PC-3 (cell line): ENCODE measurements around the gene UBE2D2. TPM values are rescaled to one million over a fixed set of nuclear protein-coding genes. Genes with fewer than 3 reads are reported as not detected.

ENCODE experiments used
- ATAC-seq: fragments of 200-7000 bp; cut with Tn5 transposase; 2 replicates; pipeline ENCODE4 v1.9.1; 2020; ENCODE audit warnings: mild to moderate bottlenecking, moderate library complexity
- BruUV-seq: library from RNA; stranded (reverse); fragments of 400-500 nt; replicated peaks from 2 replicates; lab custom pipeline; 2021; lab: Mats Ljungman, UMichigan
- CTCF ChIA-PET: fragments of 300-600 bp; sonication (Branson Sonifier 250); formaldehyde crosslinking; loops from one replicate; lab custom pipeline; 2022; ENCODE audit warnings: antibody characterized with exemption; lab: Charles Lee
- POLR2A ChIA-PET: fragments of 300-600 bp; sonication (Branson Sonifier 250); formaldehyde crosslinking; loops from one replicate; lab custom pipeline; 2022; ENCODE audit warnings: antibody characterized with exemption; ENCODE audit not compliant: unreplicated experiment; lab: Charles Lee
- DNase-seq: peaks from one replicate; pipeline ENCODE4 v3.0.0-alpha.2; 2015
- H2AFZ ChIP-seq: fragments of 300-600 bp; sonication (generic); 2 replicates; pipeline ENCODE4 v1.6.0; 2016; ENCODE audit warnings: antibody characterized with exemption, low read length
- H3F3A ChIP-seq: fragments of 300-600 bp; sonication (generic); one replicate; pipeline ENCODE4 v1.6.0; 2017; ENCODE audit warnings: antibody characterized with exemption, low read length, control low read depth, mild to moderate bottlenecking; ENCODE audit not compliant: unreplicated experiment
- H3K27ac ChIP-seq: fragments of 300-600 bp; sonication (generic); 2 replicates; pipeline ENCODE4 v1.5.1; 2016; ENCODE audit warnings: mild to moderate bottlenecking, low read length
- H3K27me3 ChIP-seq: fragments of 300-600 bp; sonication (generic); 2 replicates; pipeline ENCODE4 v1.6.1; 2016; ENCODE audit warnings: low read length, mixed read lengths
- H3K36me3 ChIP-seq: fragments of 300-600 bp; sonication (generic); 2 replicates; pipeline ENCODE4 v1.6.1; 2016; ENCODE audit warnings: low read depth, mixed run types, low read length, mixed read lengths
- H3K4me1 ChIP-seq: fragments of 300-600 bp; sonication (generic); 2 replicates; pipeline ENCODE4 v1.5.1; 2016; ENCODE audit warnings: low read length; ENCODE audit not compliant: insufficient read depth
- H3K4me2 ChIP-seq: fragments of 300-600 bp; sonication (generic); 2 replicates; pipeline ENCODE4 v1.6.0; 2016; ENCODE audit warnings: low read length
- H3K4me3 ChIP-seq: fragments of 300-600 bp; sonication (generic); 2 replicates; pipeline ENCODE4 v1.5.1; 2016; ENCODE audit warnings: mild to moderate bottlenecking, low read length, mixed read lengths
- H3K79me2 ChIP-seq: fragments of 300-600 bp; sonication (generic); 2 replicates; pipeline ENCODE4 v1.6.1; 2017; ENCODE audit warnings: low read length, mixed read lengths
- H3K9ac ChIP-seq: fragments of 300-600 bp; sonication (generic); 2 replicates; pipeline ENCODE4 v1.6.0; 2016; ENCODE audit warnings: mild to moderate bottlenecking, low read length
- H3K9me2 ChIP-seq: fragments of 300-600 bp; sonication (generic); replicated peaks from 2 replicates; pipeline ENCODE4 v1.6.1; 2016; ENCODE audit warnings: mixed run types, low read length, mixed read lengths
- H3K9me3 ChIP-seq: fragments of 300-600 bp; sonication (generic); 2 replicates; pipeline ENCODE4 v1.6.1; 2016; ENCODE audit warnings: low read length, mixed read lengths
- H4K20me1 ChIP-seq: fragments of 300-600 bp; sonication (generic); 2 replicates; pipeline ENCODE4 v1.6.1; 2016; ENCODE audit warnings: low read length, mixed read lengths
- EZH2 ChIP-seq: fragments of 300-600 bp; sonication (generic); IDR thresholded peaks from one replicate; pipeline ENCODE4 v1.6.1; 2017; ENCODE audit warnings: antibody characterized with exemption, mild to moderate bottlenecking, low read length; ENCODE audit not compliant: unreplicated experiment
- EZH2phosphoT487 ChIP-seq: fragments of 300-600 bp; sonication (generic); IDR thresholded peaks from 2 replicates; pipeline ENCODE4 v1.6.1; 2018; ENCODE audit warnings: mild to moderate bottlenecking, antibody characterized with exemption, low read length, borderline replicate concordance
- intact Hi-C: fragments of 100-400 bp; cut with micrococcal nuclease; formaldehyde crosslinking; loops from 2 replicates; pipeline ENCODE4 v1.9.0; 2023
- total RNA-seq: library from RNA; depleted of rRNA; stranded (reverse); fragments of >200 nt; gene quantifications from 2 replicates; pipeline ENCODE4 v1.2.3, GENCODE V29; 2014
- TF ChIP-seq, protein P1 (sequence below): fragments of 300-600 bp; sonication (generic); conservative IDR thresholded peaks from 2 replicates; pipeline ENCODE4 v1.5.1; 2017; ENCODE audit warnings: antibody characterized with exemption, low read depth, mild to moderate bottlenecking, low read length

The UBE2D2 gene
- total RNA-seq, 1 experiment from 2014 or later: 98.7 TPM

DNA sequence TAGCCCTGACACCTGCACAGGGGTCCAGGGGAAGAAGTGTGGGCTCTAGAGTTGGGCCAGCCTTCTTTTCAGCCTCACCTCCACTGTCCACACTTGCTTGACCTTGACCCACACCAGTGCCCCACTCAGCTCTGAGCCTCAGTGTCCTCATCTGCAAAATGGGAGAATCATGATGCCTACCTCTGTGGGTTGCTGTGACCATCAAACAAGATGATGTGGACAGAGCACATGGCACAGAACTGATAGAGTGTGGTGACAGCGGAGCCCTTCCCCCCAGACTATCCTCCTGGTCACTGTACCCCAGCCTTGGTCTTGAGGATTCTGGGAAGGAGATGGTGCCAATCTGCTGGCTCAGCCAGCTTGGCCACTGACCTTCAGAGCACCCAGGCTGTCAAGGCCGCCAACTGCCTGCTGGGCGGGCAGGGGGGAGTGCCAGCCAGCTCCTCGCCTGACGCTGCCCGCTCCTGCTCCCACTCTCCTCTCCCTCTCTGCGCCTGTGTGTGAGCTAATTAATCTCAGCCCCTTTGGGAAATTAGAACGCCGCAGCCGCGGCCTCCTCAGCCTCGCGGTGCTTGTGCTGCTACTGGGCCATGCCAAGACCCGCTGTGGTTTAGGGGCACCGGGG is 103.7 kb downstream of the UBE2D2 start:
- CTCF ChIA-PET: no interaction called here
- Histone ChIP-seq H4K20me1 (no peaks in the 10 kb centered on the region), H3K79me2 (peaks cover 29% of the 10 kb centered on the region)

DNA sequence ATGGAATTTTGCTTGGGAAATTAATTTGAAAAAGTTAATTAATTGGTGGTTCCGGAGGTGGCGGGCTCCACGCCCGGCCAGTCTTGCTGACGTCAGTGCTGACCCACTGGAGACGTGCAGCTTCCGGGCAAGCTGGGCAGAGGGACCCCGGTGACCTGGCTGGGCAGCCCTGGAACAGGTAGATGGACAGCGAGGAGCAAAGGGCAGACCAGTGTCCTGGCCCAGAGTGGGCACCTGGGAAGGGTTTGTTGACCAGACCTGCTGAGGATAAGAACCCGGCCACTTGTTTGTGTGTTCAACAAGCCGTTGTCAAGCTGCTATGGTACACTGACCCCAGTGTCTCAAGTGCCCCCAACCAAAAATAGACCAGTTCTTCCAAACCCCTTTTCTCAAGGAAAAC is 104.5 kb downstream of the UBE2D2 start:
- H4K20me1 ChIP-seq: no peaks in the 10 kb centered on the region
- H3F3A ChIP-seq: no peaks in the 10 kb centered on the region
- H2AFZ ChIP-seq: no peak overlapping the region
- H3K9ac ChIP-seq: no peak overlapping the region
- no peaks in the 10 kb centered on the region for H3K36me3 ChIP-seq
- TF ChIP-seq, protein P1, sequence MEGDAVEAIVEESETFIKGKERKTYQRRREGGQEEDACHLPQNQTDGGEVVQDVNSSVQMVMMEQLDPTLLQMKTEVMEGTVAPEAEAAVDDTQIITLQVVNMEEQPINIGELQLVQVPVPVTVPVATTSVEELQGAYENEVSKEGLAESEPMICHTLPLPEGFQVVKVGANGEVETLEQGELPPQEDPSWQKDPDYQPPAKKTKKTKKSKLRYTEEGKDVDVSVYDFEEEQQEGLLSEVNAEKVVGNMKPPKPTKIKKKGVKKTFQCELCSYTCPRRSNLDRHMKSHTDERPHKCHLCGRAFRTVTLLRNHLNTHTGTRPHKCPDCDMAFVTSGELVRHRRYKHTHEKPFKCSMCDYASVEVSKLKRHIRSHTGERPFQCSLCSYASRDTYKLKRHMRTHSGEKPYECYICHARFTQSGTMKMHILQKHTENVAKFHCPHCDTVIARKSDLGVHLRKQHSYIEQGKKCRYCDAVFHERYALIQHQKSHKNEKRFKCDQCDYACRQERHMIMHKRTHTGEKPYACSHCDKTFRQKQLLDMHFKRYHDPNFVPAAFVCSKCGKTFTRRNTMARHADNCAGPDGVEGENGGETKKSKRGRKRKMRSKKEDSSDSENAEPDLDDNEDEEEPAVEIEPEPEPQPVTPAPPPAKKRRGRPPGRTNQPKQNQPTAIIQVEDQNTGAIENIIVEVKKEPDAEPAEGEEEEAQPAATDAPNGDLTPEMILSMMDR: no peak
- TF ChIP-seq EZH2 (no peak), EZH2phosphoT487 (no peak)
- H3K27me3 ChIP-seq: no peaks in the 10 kb centered on the region
- H3K79me2 ChIP-seq: peaks cover 29% of the 10 kb centered on the region
- no peak overlapping the region for H3K4me3 ChIP-seq
- ATAC-seq: no peak
- no peak overlapping the region for H3K4me2 ChIP-seq
- no peak for DNase-seq
- no peaks in the 10 kb centered on the region for H3K9me2 ChIP-seq
- CTCF ChIA-PET: no interaction called here
- POLR2A ChIA-PET: no interaction called here
- BruUV-seq: no TSS peak
- H3K9me3 ChIP-seq: no peaks in the 10 kb centered on the region
- intact Hi-C loops: no loop called here
- no peak overlapping the region for H3K27ac ChIP-seq
- peaks cover 24% of the 10 kb centered on the region for H3K4me1 ChIP-seq

More for the DNA sequence above, 103.7 kb downstream of the UBE2D2 start:
- no peak overlapping the region for H3K9ac ChIP-seq
- intact Hi-C loops: no loop called here
- no peak overlapping the region for H3K4me2 ChIP-seq
- no peak overlapping the region for H2AFZ ChIP-seq
- POLR2A ChIA-PET: no interaction called here
- no peak overlapping the region for H3K27ac ChIP-seq
- no TSS peak for BruUV-seq
- no peaks in the 10 kb centered on the region for H3K9me2 ChIP-seq
- H3K4me3 ChIP-seq: no peak overlapping the region
- no peak for ATAC-seq
- H3F3A ChIP-seq: no peaks in the 10 kb centered on the region
- H3K9me3 ChIP-seq: no peaks in the 10 kb centered on the region
- H3K4me1 ChIP-seq: peaks cover 32% of the 10 kb centered on the region
- H3K36me3 ChIP-seq: no peaks in the 10 kb centered on the region
- no peak for DNase-seq
- H3K27me3 ChIP-seq: no peaks in the 10 kb centered on the region
- TF ChIP-seq EZH2: no peak
- TF ChIP-seq, protein P1: no peak
- TF ChIP-seq EZH2phosphoT487: no peak

DNA sequence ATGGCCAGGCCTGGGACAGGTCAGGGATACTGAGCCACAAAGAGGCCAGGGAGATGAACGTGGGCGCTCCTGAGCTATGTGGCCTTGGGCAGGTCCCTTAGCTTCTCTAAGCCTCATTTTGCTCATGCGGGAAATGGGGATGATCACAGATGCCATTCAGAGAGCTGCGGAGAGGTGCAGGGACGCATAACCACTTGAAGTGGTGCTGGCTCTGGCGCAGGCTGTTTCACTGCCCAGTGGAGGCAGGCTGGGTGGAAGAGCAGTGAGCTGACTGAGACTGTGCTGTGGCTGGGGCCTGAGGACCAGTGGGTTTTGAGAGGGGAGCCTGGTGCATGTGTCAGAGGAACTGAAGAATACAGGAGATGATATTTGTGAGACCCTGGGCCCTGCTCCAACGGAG is 105.4 kb downstream of the UBE2D2 start:
- no peak overlapping the region for H3K4me3 ChIP-seq
- ATAC-seq (no peak), DNase-seq (no peak)
- no peak overlapping the region for H3K27ac ChIP-seq
- no peaks in the 10 kb centered on the region for H3K9me2 ChIP-seq
- H3K79me2 ChIP-seq: peaks cover 26% of the 10 kb centered on the region
- ChIA-PET CTCF (no interaction called here), POLR2A (no interaction called here)
- no peaks in the 10 kb centered on the region for H4K20me1 ChIP-seq
- H2AFZ ChIP-seq: no peak overlapping the region
- H3K4me1 ChIP-seq: peaks cover 16% of the 10 kb centered on the region
- intact Hi-C loops: no loop called here
- BruUV-seq: no TSS peak
- no peak overlapping the region for H3K9ac ChIP-seq
- no peaks in the 10 kb centered on the region for H3K36me3 ChIP-seq
- no peak overlapping the region for H3K4me2 ChIP-seq
- no peaks in the 10 kb centered on the region for H3F3A ChIP-seq
- H3K27me3 ChIP-seq: no peaks in the 10 kb centered on the region
- H3K9me3 ChIP-seq: no peaks in the 10 kb centered on the region
- TF ChIP-seq, protein P1: no peak
- TF ChIP-seq EZH2 (no peak), EZH2phosphoT487 (no peak)
